ENCODE results near the gene LY6G5B.

The LY6G5B gene

GRCh38 chr6:31642798-31643570 is 26.8 kb upstream of the LY6G5B start:
- H4K20me1 ChIP-seq (ENCODE audit: insufficient read depth, low read length), result peaks cover 23% of the 10 kb centered on the region

GRCh38 chr6:31643818-31644454 is 25.8 kb upstream of the LY6G5B start:
- ATAC-seq (ENCODE audit: insufficient read depth, low read depth) (no peak), DNase-seq (no peak)
- Histone ChIP-seq H3K4me2 (ENCODE audit: insufficient read depth, low read length) (no peak overlapping the region), H3K4me3 (ENCODE audit: low read depth in 1 of 2, low read length in 2 of 2) (no peak overlapping the region), H3K36me3 (ENCODE audit: insufficient read depth, low read length) (peaks cover 94% of the 10 kb centered on the region), H3K27ac (ENCODE audit: low read length) (no peak overlapping the region), H3K4me1 (ENCODE audit: insufficient read depth, low read length) (0 out of 2 replicates have a peak, but pooled peaks cover under 1% of the 10 kb centered on the region), H2AFZ (ENCODE audit: low read depth, low read length) (no peak overlapping the region), H4K20me1 (ENCODE audit: insufficient read depth, low read length) (peaks cover 27% of the 10 kb centered on the region), H3K79me2 (ENCODE audit: insufficient read depth, low read length) (peaks cover 31% of the 10 kb centered on the region), H3K9ac (ENCODE audit: low read depth, low read length) (no peak overlapping the region), H3K27me3 (ENCODE audit: insufficient read depth, low read length, poor library complexity) (no peaks in the 10 kb centered on the region), H3K9me3 (ENCODE audit: insufficient read depth, low read length, severe bottlenecking) (no peaks in the 10 kb centered on the region)
- no peak for TF ChIP-seq CTCF (IDR thresholded peaks at IDR 0.05; ENCODE audit: borderline replicate concordance, extremely low read depth, low read length, poor library complexity, severe bottlenecking)
- no peak for TF ChIP-seq EZH2 (IDR thresholded peaks at IDR 0.05; ENCODE audit: borderline replicate concordance, low read depth, low read length, severe bottlenecking)

More at GRCh38 chr6:31642798-31643570, 26.8 kb upstream of the LY6G5B start:
- ATAC-seq (ENCODE audit: insufficient read depth, low read depth) (no peak), DNase-seq (no peak)
- Histone ChIP-seq H3K4me1 (ENCODE audit: insufficient read depth, low read length) (no peaks in the 10 kb centered on the region), H3K4me3 (ENCODE audit: low read depth in 1 of 2, low read length in 2 of 2) (no peak overlapping the region), H3K79me2 (ENCODE audit: insufficient read depth, low read length) (peaks cover 22% of the 10 kb centered on the region), H3K36me3 (ENCODE audit: insufficient read depth, low read length) (peaks cover 92% of the 10 kb centered on the region), H3K27ac (ENCODE audit: low read length) (no peak overlapping the region), H2AFZ (ENCODE audit: low read depth, low read length) (no peak overlapping the region), H3K9me3 (ENCODE audit: insufficient read depth, low read length, severe bottlenecking) (no peaks in the 10 kb centered on the region), H3K9ac (ENCODE audit: low read depth, low read length) (no peak overlapping the region), H3K4me2 (ENCODE audit: insufficient read depth, low read length) (no peak overlapping the region), H3K27me3 (ENCODE audit: insufficient read depth, low read length, poor library complexity) (no peaks in the 10 kb centered on the region)
- TF ChIP-seq EZH2 (IDR thresholded peaks at IDR 0.05; ENCODE audit: borderline replicate concordance, low read depth, low read length, severe bottlenecking) (no peak), CTCF (IDR thresholded peaks at IDR 0.05; ENCODE audit: borderline replicate concordance, extremely low read depth, low read length, poor library complexity, severe bottlenecking) (no peak)

GRCh38 chr6:31645325-31645724 is 24.5 kb upstream of the LY6G5B start:
- H3K9ac ChIP-seq (ENCODE audit: low read depth, low read length), result no peak overlapping the region

More at GRCh38 chr6:31645325-31645724, 24.5 kb upstream of the LY6G5B start:
- no peak for ATAC-seq (ENCODE audit: insufficient read depth, low read depth)
- Histone ChIP-seq H3K4me2 (ENCODE audit: insufficient read depth, low read length) (no peak overlapping the region), H3K4me1 (ENCODE audit: insufficient read depth, low read length) (peaks cover 13% of the 10 kb centered on the region), H4K20me1 (ENCODE audit: insufficient read depth, low read length) (peaks cover 35% of the 10 kb centered on the region), H3K27ac (ENCODE audit: low read length) (no peak overlapping the region), H3K9me3 (ENCODE audit: insufficient read depth, low read length, severe bottlenecking) (no peaks in the 10 kb centered on the region), H3K4me3 (ENCODE audit: low read depth in 1 of 2, low read length in 2 of 2) (no peak overlapping the region), H3K27me3 (ENCODE audit: insufficient read depth, low read length, poor library complexity) (no peaks in the 10 kb centered on the region), H3K36me3 (ENCODE audit: insufficient read depth, low read length) (peaks cover 92% of the 10 kb centered on the region), H3K79me2 (ENCODE audit: insufficient read depth, low read length) (peaks cover 45% of the 10 kb centered on the region), H2AFZ (ENCODE audit: low read depth, low read length) (no peak overlapping the region)
- TF ChIP-seq EZH2 (IDR thresholded peaks at IDR 0.05; ENCODE audit: borderline replicate concordance, low read depth, low read length, severe bottlenecking) (no peak), CTCF (IDR thresholded peaks at IDR 0.05; ENCODE audit: borderline replicate concordance, extremely low read depth, low read length, poor library complexity, severe bottlenecking) (no peak)
- DNase-seq, result no peak

Measured in DND-41 (cell line).